GM23338 (cell line): Measurements from ENCODE around the gene TSPAN3. TPM values are rescaled to one million over a fixed set of nuclear protein-coding genes. Genes with fewer than 3 reads are reported as not detected.

Experiments used
- ATAC-seq: fragments of 200-7000 bp; cut with Tn5 transposase; 3 replicates; pipeline ENCODE4 v1.9.1; 2020
- DNase-seq: peaks from one replicate; pipeline ENCODE4 v3.0.0-alpha.2; 2015; ENCODE audit warnings: low spot score
- H2AFZ ChIP-seq: fragments of 200-600 bp; sonication (generic); 2 replicates; pipeline ENCODE4 v1.8.0; 2016; ENCODE audit warnings: antibody characterized with exemption, mild to moderate bottlenecking, moderate library complexity
- H3F3A ChIP-seq: fragments of 200-600 bp; sonication (generic); replicated peaks from 2 replicates; pipeline ENCODE4 v1.8.0; 2017; ENCODE audit warnings: antibody characterized with exemption, mixed run types, low read depth
- H3K27ac ChIP-seq: fragments of 200-600 bp; sonication (generic); 2 replicates; pipeline ENCODE4 v1.6.1; 2016; ENCODE audit warnings: low read depth
- H3K27me3 ChIP-seq: fragments of 200-600 bp; sonication (generic); 2 replicates; pipeline ENCODE4 v1.8.0; 2016; ENCODE audit warnings: mild to moderate bottlenecking, mixed run types, moderate library complexity; ENCODE audit not compliant: insufficient read depth
- H3K36me3 ChIP-seq: fragments of 200-600 bp; sonication (generic); 2 replicates; pipeline ENCODE4 v1.8.0; 2016; ENCODE audit warnings: mild to moderate bottlenecking; ENCODE audit not compliant: insufficient read depth
- H3K4me1 ChIP-seq: fragments of 200-600 bp; sonication (generic); 2 replicates; pipeline ENCODE4 v1.8.0; 2016; ENCODE audit warnings: mild to moderate bottlenecking, moderate library complexity; ENCODE audit not compliant: insufficient read depth
- H3K4me2 ChIP-seq: fragments of 200-600 bp; sonication (generic); 2 replicates; pipeline ENCODE4 v1.7.1; 2017; ENCODE audit warnings: mixed run types
- H3K4me3 ChIP-seq: fragments of 200-600 bp; sonication (generic); 2 replicates; pipeline ENCODE4 v1.6.1; 2016; ENCODE audit warnings: mixed run types
- H3K79me2 ChIP-seq: fragments of 200-600 bp; sonication (generic); replicated peaks from 2 replicates; pipeline ENCODE4 v1.8.0; 2017; ENCODE audit warnings: mild to moderate bottlenecking; ENCODE audit not compliant: insufficient read depth
- H3K9me2 ChIP-seq: fragments of 200-600 bp; sonication (generic); 2 replicates; pipeline ENCODE4 v1.8.0; 2017; ENCODE audit not compliant: insufficient read depth
- H4K20me1 ChIP-seq: fragments of 200-600 bp; sonication (generic); replicated peaks from 2 replicates; pipeline ENCODE4 v1.8.0; 2017; ENCODE audit warnings: mild to moderate bottlenecking; ENCODE audit not compliant: insufficient read depth
- H3K27ac Mint-ChIP-seq: 2 replicates; pipeline ENCODE4 v1.8.0; 2020; ENCODE audit warnings: inconsistent platforms, mild to moderate bottlenecking, moderate library complexity, mixed read lengths
- H3K27me3 Mint-ChIP-seq: 3 replicates; pipeline ENCODE4 v1.8.0; 2022; ENCODE audit warnings: low read depth, mild to moderate bottlenecking, moderate library complexity, mixed read lengths, inconsistent platforms; ENCODE audit not compliant: insufficient read depth, poor library complexity
- H3K36me3 Mint-ChIP-seq: 3 replicates; pipeline ENCODE4 v1.8.0; 2021; ENCODE audit warnings: low read depth, mild to moderate bottlenecking, inconsistent platforms, moderate library complexity, mixed read lengths
- H3K4me1 Mint-ChIP-seq: 3 replicates; pipeline ENCODE4 v1.8.0; 2020; ENCODE audit warnings: mild to moderate bottlenecking, inconsistent platforms, mixed read lengths
- H3K4me3 Mint-ChIP-seq: 3 replicates; pipeline ENCODE4 v1.8.0; 2021; ENCODE audit warnings: moderate library complexity, mild to moderate bottlenecking, inconsistent platforms, mixed read lengths
- H3K9me3 Mint-ChIP-seq: 3 replicates; pipeline ENCODE4 v1.8.0; 2020; ENCODE audit warnings: moderate library complexity, mild to moderate bottlenecking, inconsistent platforms, mixed read lengths
- CTCF ChIP-seq, 2 experiments: fragments of 200-600 bp in 1 of 2; sonication (generic) in 1 of 2; conservative IDR thresholded peaks; 2 replicates each; pipeline versions ENCODE4 v1.5.1 to v1.6.1; 2016 to 2017; ENCODE audit warnings: antibody characterized with exemption in 2 of 2, low read depth in 2 of 2, mild to moderate bottlenecking in 2 of 2, moderate library complexity in 1 of 2
- ETS1 ChIP-seq: IDR thresholded peaks from 2 replicates; pipeline ENCODE4 v1.6.1; 2016; ENCODE audit warnings: antibody characterized with exemption
- EZH2 ChIP-seq: fragments of 200-600 bp; sonication (generic); IDR thresholded peaks from one replicate; pipeline ENCODE4 v1.8.0; 2017; ENCODE audit warnings: antibody characterized with exemption, mild to moderate bottlenecking, low read depth; ENCODE audit not compliant: unreplicated experiment
- EZH2phosphoT487 ChIP-seq: fragments of 200-600 bp; sonication (generic); IDR thresholded peaks from one replicate; pipeline ENCODE4 v1.8.1; 2018; ENCODE audit warnings: antibody characterized with exemption; ENCODE audit not compliant: unreplicated experiment
- JUNB ChIP-seq: IDR thresholded peaks from one replicate; pipeline ENCODE4 v1.6.1; 2016; ENCODE audit warnings: antibody characterized with exemption; ENCODE audit not compliant: unreplicated experiment
- REST ChIP-seq: IDR thresholded peaks from one replicate; pipeline ENCODE4 v1.6.1; 2018; ENCODE audit warnings: antibody characterized with exemption; ENCODE audit not compliant: unreplicated experiment
- ZNF331 ChIP-seq: fragments of 250-450 bp; sonication (Bioruptor Pico); IDR thresholded peaks from 2 replicates; pipeline ENCODE4 v1.5.0; 2020; ENCODE audit warnings: low read depth, mild to moderate bottlenecking, moderate library complexity
- ZNF462 ChIP-seq: fragments of 250-450 bp; sonication (Bioruptor Pico); IDR thresholded peaks from 2 replicates; pipeline ENCODE4 v1.5.0; 2020; ENCODE audit warnings: mild to moderate bottlenecking, moderate library complexity
- polyA plus RNA-seq: library from polyadenylated mRNA; unstranded; fragments of >200 nt; fragmentation: Nextera tagmentation; extraction: Ambion mirVana; gene quantifications from 2 replicates; pipeline ENCODE4 v1.2.1, GENCODE V29; 2016
- total RNA-seq: library from RNA; depleted of rRNA; stranded (reverse); fragments of >200 nt; shearing (Covaris generic); gene quantifications from 2 replicates; pipeline ENCODE4 v1.2.3, GENCODE V29; 2014

The TSPAN3 gene
- total and polyA plus RNA-seq, 2 experiments from 2014 or later = 72.5 to 159 TPM

GRCh38 chr15:77091097-77091496, 20.2 kb upstream of the TSPAN3 start (continued):
- TF ChIP-seq CTCF (conservative IDR thresholded peaks at IDR 0.05; ENCODE audit: low read depth in 2 of 2) = no peak
- no peak for TF ChIP-seq ZNF331 (CRISPR knock-in tag)
- TF ChIP-seq ETS1 = no peak
- no peak for TF ChIP-seq JUNB
- no peak for TF ChIP-seq EZH2

GRCh38 chr15:77087213-77087612, 16.3 kb upstream of the TSPAN3 start:
- H3K9me3 Mint-ChIP-seq = no peaks in the 10 kb centered on the region
- Histone ChIP-seq H2AFZ (no peak overlapping the region), H3K27me3 (no peaks in the 10 kb centered on the region), H3K4me3 (no peak overlapping the region), H3K4me2 (no peak overlapping the region), H3K36me3 (no peaks in the 10 kb centered on the region), H3K27ac (no peak overlapping the region), H4K20me1 (no peaks in the 10 kb centered on the region), H3K79me2 (no peaks in the 10 kb centered on the region), H3K9me2 (peaks cover 7% of the 10 kb centered on the region; the same call in 1 of the 2 replicates), H3K4me1 (no peaks in the 10 kb centered on the region; the same call in 1 of the 2 replicates), H3F3A (no peaks in the 10 kb centered on the region)
- H3K4me3 Mint-ChIP-seq = no peak overlapping the region
- no peak for ATAC-seq
- H3K36me3 Mint-ChIP-seq = no peaks in the 10 kb centered on the region
- no peak for TF ChIP-seq ZNF331 (CRISPR knock-in tag)
- TF ChIP-seq REST = no peak
- no peak for TF ChIP-seq EZH2phosphoT487
- no peak for TF ChIP-seq ZNF462 (CRISPR knock-in tag)
- DNase-seq = no peak
- H3K4me1 Mint-ChIP-seq = peaks cover 5% of the 10 kb centered on the region; the same call in 2 of the 3 replicates
- peaks cover 12% of the 10 kb centered on the region for H3K27me3 Mint-ChIP-seq
- H3K27ac Mint-ChIP-seq = no peak overlapping the region
